HG03045 (cell line): ENCODE results near the gene DLK2.
"Not testable (repeated sequence)": the region's sequence is repeated elsewhere in the genome, so short reads cannot be mapped to it uniquely, and the experiment has no call there.

Experiments used
- ATAC-seq: cut with Tn5 transposase; IDR thresholded peaks from one replicate; pipeline ENCODE4 v1.9.1; 2021; ENCODE audit warnings: mild to moderate bottlenecking, moderate library complexity; ENCODE audit not compliant: unreplicated experiment

The DLK2 gene

GRCh38 chr6:43455531-43456428, at the start of gene DLK2:
Gene DLK2 (minus strand): TSS chr6:43455548. CDS start chr6:43454825, 723 bp downstream.
- peak; percentile 38 for ATAC-seq

GRCh38 chr6:43503443-43503842, 48.1 kb upstream of the DLK2 start:
- no peak for ATAC-seq

- no peak for ATAC-seq
Observed at GRCh38 chr6:43502666-43503065, 47.3 kb upstream of the DLK2 start.

GRCh38 chr6:43500921-43501320, 45.6 kb upstream of the DLK2 start:
- ATAC-seq = no peak

GRCh38 chr6:43499028-43499815, 43.9 kb upstream of the DLK2 start:
- no peak for ATAC-seq

GRCh38 chr6:43498291-43498690, 42.9 kb upstream of the DLK2 start:
- ATAC-seq = not testable (repeated sequence)

- no peak for ATAC-seq
Observed at GRCh38 chr6:43497689-43498088, 42.3 kb upstream of the DLK2 start.

GRCh38 chr6:43497129-43497396, 41.7 kb upstream of the DLK2 start:
- ATAC-seq = no peak

- ATAC-seq = no peak
Observed at GRCh38 chr6:43496370-43497128, 41.2 kb upstream of the DLK2 start.

- ATAC-seq = no peak
Observed at GRCh38 chr6:43495409-43495941, 40.1 kb upstream of the DLK2 start.

GRCh38 chr6:43494766-43495165, 39.4 kb upstream of the DLK2 start:
- ATAC-seq = no peak

GRCh38 chr6:43494321-43494720, 39.0 kb upstream of the DLK2 start:
- no peak for ATAC-seq

- no peak for ATAC-seq
Observed at GRCh38 chr6:43493833-43494232, 38.5 kb upstream of the DLK2 start.

- ATAC-seq = no peak
Observed at GRCh38 chr6:43493230-43493629, 37.9 kb upstream of the DLK2 start.

- no peak for ATAC-seq
Observed at GRCh38 chr6:43492673-43493072, 37.3 kb upstream of the DLK2 start.

GRCh38 chr6:43491750-43492661, 36.7 kb upstream of the DLK2 start:
- no peak for ATAC-seq

- ATAC-seq = no peak
Observed at GRCh38 chr6:43490523-43490939, 35.2 kb upstream of the DLK2 start.

GRCh38 chr6:43489277-43490072, 34.1 kb upstream of the DLK2 start:
- no peak for ATAC-seq

- no peak for ATAC-seq
Observed at GRCh38 chr6:43488667-43489276, 33.4 kb upstream of the DLK2 start.
